ENCODE results near the gene ATXN7L2.

ATXN7L2 gene

GRCh38 chr1:109482791-109483671 lies 674 bp upstream of the ATXN7L2 start:
- peak; percentile 4 for DNase-seq (ENCODE audit: low read depth)
- H3K4me3 ChIP-seq (ENCODE audit: control insufficient read depth, low read depth, low read length) = peak overlapping the region; percentile 71
- no peak for TF ChIP-seq CTCF (conservative IDR thresholded peaks at IDR 0.05; ENCODE audit: control insufficient read depth, insufficient read depth, low read depth, low read length)

- DNase-seq (ENCODE audit: low read depth) = peak; percentile 9
- TF ChIP-seq CTCF (conservative IDR thresholded peaks at IDR 0.05; ENCODE audit: control insufficient read depth, insufficient read depth, low read depth, low read length) = no peak
- peak overlapping the region; percentile 73 for H3K4me3 ChIP-seq (ENCODE audit: control insufficient read depth, low read depth, low read length)
Measured at GRCh38 chr1:109484519-109484975, 842 bp downstream of the ATXN7L2 start.

GRCh38 chr1:109485001-109485400 lies 1.3 kb downstream of the ATXN7L2 start:
- DNase-seq (ENCODE audit: low read depth) = peak; percentile 37
- peak overlapping the region; percentile 73 for H3K4me3 ChIP-seq (ENCODE audit: control insufficient read depth, low read depth, low read length)
- TF ChIP-seq CTCF (conservative IDR thresholded peaks at IDR 0.05; ENCODE audit: control insufficient read depth, insufficient read depth, low read depth, low read length) = no peak

- H3K4me3 ChIP-seq (ENCODE audit: control insufficient read depth, low read depth, low read length) = no peak overlapping the region
- no peak for DNase-seq (ENCODE audit: low read depth)
- TF ChIP-seq CTCF (conservative IDR thresholded peaks at IDR 0.05; ENCODE audit: control insufficient read depth, insufficient read depth, low read depth, low read length) = no peak
Measured at GRCh38 chr1:109487261-109487660, 3.6 kb downstream of the ATXN7L2 start.

- TF ChIP-seq CTCF (conservative IDR thresholded peaks at IDR 0.05; ENCODE audit: control insufficient read depth, insufficient read depth, low read depth, low read length) = no peak
- peak; percentile 16 for DNase-seq (ENCODE audit: low read depth)
- no peak overlapping the region for H3K4me3 ChIP-seq (ENCODE audit: control insufficient read depth, low read depth, low read length)
Measured at GRCh38 chr1:109488201-109488600, 4.5 kb downstream of the ATXN7L2 start.

GRCh38 chr1:109488696-109489095 lies 5.0 kb downstream of the ATXN7L2 start:
- no peak overlapping the region for H3K4me3 ChIP-seq (ENCODE audit: control insufficient read depth, low read depth, low read length)
- TF ChIP-seq CTCF (conservative IDR thresholded peaks at IDR 0.05; ENCODE audit: control insufficient read depth, insufficient read depth, low read depth, low read length) = no peak
- no peak for DNase-seq (ENCODE audit: low read depth)

Data from fibroblast of mammary gland (primary cell).